Liver (tissue), 9 donors: Measurements from ENCODE around the gene RCOR1. TPM values are rescaled to one million over a fixed set of nuclear protein-coding genes. Genes with fewer than 3 reads are reported as not detected.

ENCODE experiments used
- DNase-seq: peaks from one replicate; pipeline ENCODE4 v3.0.0-alpha.2; 2017; ENCODE audit warnings: low spot score
- H3K27ac ChIP-seq, 2 donors: one replicate each; pipeline ENCODE4 v1.7.0; 2013; ENCODE audit warnings: inconsistent platforms in 2 of 2, low read length in 2 of 2, control low read depth in 1 of 2, low read depth in 1 of 2, mild to moderate bottlenecking in 1 of 2
- H3K27me3 ChIP-seq, 4 donors: one replicate each; pipeline versions ENCODE4 v1.6.1 to v1.7.0; 2013; ENCODE audit warnings: low read length in 3 of 4, inconsistent platforms in 1 of 4, mild to moderate bottlenecking in 1 of 4, moderate library complexity in 1 of 4; ENCODE audit not compliant: control insufficient read depth in 4 of 4, insufficient read depth in 4 of 4
- H3K36me3 ChIP-seq, 4 donors: one replicate each; pipeline versions ENCODE4 v1.6.1 to v1.7.0; 2013; ENCODE audit warnings: low read length in 3 of 4, mild to moderate bottlenecking in 3 of 4, low read depth in 1 of 4, moderate library complexity in 1 of 4; ENCODE audit not compliant: control insufficient read depth in 4 of 4, insufficient read depth in 3 of 4
- H3K4me1 ChIP-seq, 4 donors: one replicate each; pipeline versions ENCODE4 v1.6.1 to v1.7.0; 2013; ENCODE audit warnings: low read length in 3 of 4, mild to moderate bottlenecking in 3 of 4, moderate library complexity in 1 of 4; ENCODE audit not compliant: control insufficient read depth in 4 of 4, insufficient read depth in 4 of 4
- H3K4me3 ChIP-seq, 3 donors: one replicate each; pipeline versions ENCODE4 v1.6.1 to v1.7.0; 2013; ENCODE audit warnings: low read length in 3 of 3, control low read depth in 1 of 3, low read depth in 1 of 3, mild to moderate bottlenecking in 1 of 3
- H3K9ac ChIP-seq, 2 donors: one replicate each; pipeline ENCODE4 v1.7.0; 2013; ENCODE audit warnings: low read length in 2 of 2, mild to moderate bottlenecking in 2 of 2, moderate library complexity in 2 of 2, control low read depth in 1 of 2, low read depth in 1 of 2
- H3K9me3 ChIP-seq, 4 donors: one replicate each; pipeline versions ENCODE4 v1.6.1 to v1.7.0; 2013; ENCODE audit warnings: low read length in 3 of 4; ENCODE audit not compliant: control insufficient read depth in 4 of 4
- EGR1 ChIP-seq, 2 donors: IDR thresholded peaks; 2 replicates each; pipeline ENCODE4 v1.6.1; 2016 to 2018; ENCODE audit warnings: antibody characterized with exemption in 2 of 2, low read depth in 2 of 2
- FOXA1 ChIP-seq: IDR thresholded peaks from 2 replicates; pipeline ENCODE4 v1.6.1; 2016; ENCODE audit warnings: antibody characterized with exemption
- FOXA2 ChIP-seq: IDR thresholded peaks from 2 replicates; pipeline ENCODE4 v1.6.1; 2016; ENCODE audit warnings: antibody characterized with exemption
- GABPA ChIP-seq, 2 donors: IDR thresholded peaks in 1 of 2; conservative IDR thresholded peaks in 1 of 2; 2 replicates each; pipeline ENCODE4 v1.6.1; 2016; ENCODE audit warnings: antibody characterized with exemption in 2 of 2, mild to moderate bottlenecking in 1 of 2, moderate library complexity in 1 of 2
- HNF4A ChIP-seq, 2 donors: conservative IDR thresholded peaks; 2 replicates each; pipeline ENCODE4 v1.6.1; 2016; ENCODE audit warnings: antibody characterized with exemption in 2 of 2, mild to moderate bottlenecking in 2 of 2
- HNF4G ChIP-seq: IDR thresholded peaks from 2 replicates; pipeline ENCODE4 v1.6.1; 2016; ENCODE audit warnings: antibody characterized with exemption
- JUND ChIP-seq, 2 donors: IDR thresholded peaks; 2 replicates each; pipeline ENCODE4 v1.6.1; 2016; ENCODE audit warnings: antibody characterized with exemption in 2 of 2
- NR2F2 ChIP-seq: IDR thresholded peaks from 2 replicates; pipeline ENCODE4 v1.6.1; 2016; ENCODE audit warnings: antibody characterized with exemption
- RAD21 ChIP-seq, 2 donors: IDR thresholded peaks; 2 replicates each; pipeline ENCODE4 v1.6.1; 2016; ENCODE audit warnings: antibody characterized with exemption in 2 of 2, mild to moderate bottlenecking in 2 of 2
- RXRA ChIP-seq, 2 donors: IDR thresholded peaks; 2 replicates each; pipeline ENCODE4 v1.6.1; 2017 to 2018; ENCODE audit warnings: antibody characterized with exemption in 2 of 2, mild to moderate bottlenecking in 1 of 2
- TAF1 ChIP-seq: conservative IDR thresholded peaks from 2 replicates; pipeline ENCODE4 v1.6.1; 2016; ENCODE audit warnings: antibody characterized with exemption, mild to moderate bottlenecking
- YY1 ChIP-seq: IDR thresholded peaks from 2 replicates; pipeline ENCODE4 v1.6.1; 2016; ENCODE audit warnings: antibody characterized with exemption, mild to moderate bottlenecking
- WGBS: extraction: QIAGEN DNeasy Blood & Tissue Kit; methylation state at CpG from one replicate; pipeline ENCODE4 v1.1.7; 2013; 5-methylcytosine and 5-hydroxymethylcytosine counted together
- polyA plus RNA-seq, 2 donors: library from polyadenylated mRNA; stranded (reverse) in 1 of 2; unstranded in 1 of 2; fragments of 200-250 nt in 1 of 2; fragments of >200 nt in 1 of 2; fragmentation: Nextera tagmentation in 1 of 2; extraction: Ambion mirVana in 1 of 2; gene quantifications; one replicate each; pipeline versions ENCODE4 v1.2.1 to v1.2.3, GENCODE V29; 2013 to 2015
- total RNA-seq, 2 donors: library from RNA; depleted of rRNA; stranded (reverse); fragments of >200 nt; gene quantifications; one replicate each; pipeline ENCODE4 v1.2.3, GENCODE V29; 2014
- TF ChIP-seq, protein P1 (sequence below): IDR thresholded peaks from 2 replicates; pipeline ENCODE4 v1.6.1; 2016; ENCODE audit warnings: antibody characterized with exemption
- TF ChIP-seq, protein P2 (sequence below): IDR thresholded peaks from 2 replicates; pipeline ENCODE4 v1.6.1; 2016; ENCODE audit warnings: antibody characterized with exemption
- TF ChIP-seq, protein P3 (sequence below): IDR thresholded peaks from 2 replicates; pipeline ENCODE4 v1.6.1; 2016; ENCODE audit warnings: antibody characterized with exemption, mild to moderate bottlenecking
- TF ChIP-seq, protein P4 (sequence below): fragments of 150-350 bp; IDR thresholded peaks from 2 replicates; pipeline ENCODE4 v1.5.1; 2017; ENCODE audit warnings: improper control_type of control experiment, low read depth, low read length; ENCODE audit not compliant: missing input control
- TF ChIP-seq, protein P5 (sequence below): IDR thresholded peaks from 2 replicates; pipeline ENCODE4 v1.6.1; 2016; ENCODE audit warnings: antibody characterized with exemption
- donor health status: healthy.
- donor health status: healthy.
- donor health status: healthy.
- donor health status: healthy.
- donor health status: healthy.

RCOR1 gene
- total and polyA plus RNA-seq, 4 donors: 4.2 to 17.0 (median 5.7) TPM

DNA sequence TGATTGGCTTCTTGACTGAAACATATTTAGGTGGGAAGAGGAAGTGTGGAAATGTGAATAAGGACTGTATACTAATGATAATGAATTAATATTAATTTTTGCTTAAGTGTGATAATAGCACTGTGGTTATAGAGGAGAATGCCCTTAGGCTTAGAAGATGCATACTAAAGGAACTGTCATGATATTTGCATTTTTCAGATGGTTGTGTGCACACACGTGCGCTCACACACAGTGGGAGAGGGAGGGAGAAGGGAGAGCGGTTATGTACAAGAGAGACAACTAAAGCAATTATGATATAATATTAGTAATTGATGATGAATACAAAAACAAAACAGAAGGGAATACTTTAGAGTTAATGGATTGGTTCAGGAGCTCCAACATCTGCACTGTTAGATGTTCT is 54.2 kb downstream of the RCOR1 start (continued):
- TF ChIP-seq, protein P1, sequence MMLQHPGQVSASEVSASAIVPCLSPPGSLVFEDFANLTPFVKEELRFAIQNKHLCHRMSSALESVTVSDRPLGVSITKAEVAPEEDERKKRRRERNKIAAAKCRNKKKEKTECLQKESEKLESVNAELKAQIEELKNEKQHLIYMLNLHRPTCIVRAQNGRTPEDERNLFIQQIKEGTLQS: no peak
- TF ChIP-seq, protein P2, sequence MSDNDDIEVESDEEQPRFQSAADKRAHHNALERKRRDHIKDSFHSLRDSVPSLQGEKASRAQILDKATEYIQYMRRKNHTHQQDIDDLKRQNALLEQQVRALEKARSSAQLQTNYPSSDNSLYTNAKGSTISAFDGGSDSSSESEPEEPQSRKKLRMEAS: no peak
- no peak for TF ChIP-seq HNF4A (conservative IDR thresholded peaks at IDR 0.05)
- TF ChIP-seq GABPA (IDR thresholded peaks at IDR 0.05 in 1 of 2, conservative IDR thresholded peaks at IDR 0.05 in 1 of 2): no peak

DNA sequence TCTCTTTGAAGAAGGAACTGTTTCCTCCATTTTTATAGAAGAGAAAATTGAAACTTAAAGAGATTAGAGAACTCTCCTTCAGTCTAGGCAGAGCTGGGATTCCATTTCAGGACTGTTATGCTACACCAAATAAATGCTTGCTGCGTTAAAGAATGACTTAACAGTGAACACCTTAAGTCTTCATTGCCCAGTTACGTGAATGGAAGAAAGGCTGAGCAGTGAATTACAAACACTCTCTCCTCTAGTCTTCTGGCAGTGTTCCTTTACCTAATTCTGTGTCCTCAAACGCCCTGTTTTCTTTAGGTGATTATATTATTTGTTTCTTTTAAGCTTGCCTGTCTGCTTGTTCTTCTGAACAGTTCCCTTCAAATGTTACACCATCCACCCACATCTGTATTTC is 59.7 kb downstream of the RCOR1 start:
- TF ChIP-seq TAF1: no peak
- TF ChIP-seq, protein P3, sequence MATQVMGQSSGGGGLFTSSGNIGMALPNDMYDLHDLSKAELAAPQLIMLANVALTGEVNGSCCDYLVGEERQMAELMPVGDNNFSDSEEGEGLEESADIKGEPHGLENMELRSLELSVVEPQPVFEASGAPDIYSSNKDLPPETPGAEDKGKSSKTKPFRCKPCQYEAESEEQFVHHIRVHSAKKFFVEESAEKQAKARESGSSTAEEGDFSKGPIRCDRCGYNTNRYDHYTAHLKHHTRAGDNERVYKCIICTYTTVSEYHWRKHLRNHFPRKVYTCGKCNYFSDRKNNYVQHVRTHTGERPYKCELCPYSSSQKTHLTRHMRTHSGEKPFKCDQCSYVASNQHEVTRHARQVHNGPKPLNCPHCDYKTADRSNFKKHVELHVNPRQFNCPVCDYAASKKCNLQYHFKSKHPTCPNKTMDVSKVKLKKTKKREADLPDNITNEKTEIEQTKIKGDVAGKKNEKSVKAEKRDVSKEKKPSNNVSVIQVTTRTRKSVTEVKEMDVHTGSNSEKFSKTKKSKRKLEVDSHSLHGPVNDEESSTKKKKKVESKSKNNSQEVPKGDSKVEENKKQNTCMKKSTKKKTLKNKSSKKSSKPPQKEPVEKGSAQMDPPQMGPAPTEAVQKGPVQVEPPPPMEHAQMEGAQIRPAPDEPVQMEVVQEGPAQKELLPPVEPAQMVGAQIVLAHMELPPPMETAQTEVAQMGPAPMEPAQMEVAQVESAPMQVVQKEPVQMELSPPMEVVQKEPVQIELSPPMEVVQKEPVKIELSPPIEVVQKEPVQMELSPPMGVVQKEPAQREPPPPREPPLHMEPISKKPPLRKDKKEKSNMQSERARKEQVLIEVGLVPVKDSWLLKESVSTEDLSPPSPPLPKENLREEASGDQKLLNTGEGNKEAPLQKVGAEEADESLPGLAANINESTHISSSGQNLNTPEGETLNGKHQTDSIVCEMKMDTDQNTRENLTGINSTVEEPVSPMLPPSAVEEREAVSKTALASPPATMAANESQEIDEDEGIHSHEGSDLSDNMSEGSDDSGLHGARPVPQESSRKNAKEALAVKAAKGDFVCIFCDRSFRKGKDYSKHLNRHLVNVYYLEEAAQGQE: no peak
- no peak for TF ChIP-seq HNF4G
- TF ChIP-seq, protein P1: no peak
- no peak for TF ChIP-seq RXRA (IDR thresholded peaks at IDR 0.05)
- no peak for TF ChIP-seq JUND (IDR thresholded peaks at IDR 0.05)
- no peak for TF ChIP-seq NR2F2
- TF ChIP-seq EGR1 (IDR thresholded peaks at IDR 0.05; ENCODE audit: low read depth in 2 of 2): no peak
- no peak for TF ChIP-seq RAD21 (IDR thresholded peaks at IDR 0.05)
- no peak for TF ChIP-seq YY1
- TF ChIP-seq FOXA1: no peak
- TF ChIP-seq FOXA2: no peak
- TF ChIP-seq, protein P4, sequence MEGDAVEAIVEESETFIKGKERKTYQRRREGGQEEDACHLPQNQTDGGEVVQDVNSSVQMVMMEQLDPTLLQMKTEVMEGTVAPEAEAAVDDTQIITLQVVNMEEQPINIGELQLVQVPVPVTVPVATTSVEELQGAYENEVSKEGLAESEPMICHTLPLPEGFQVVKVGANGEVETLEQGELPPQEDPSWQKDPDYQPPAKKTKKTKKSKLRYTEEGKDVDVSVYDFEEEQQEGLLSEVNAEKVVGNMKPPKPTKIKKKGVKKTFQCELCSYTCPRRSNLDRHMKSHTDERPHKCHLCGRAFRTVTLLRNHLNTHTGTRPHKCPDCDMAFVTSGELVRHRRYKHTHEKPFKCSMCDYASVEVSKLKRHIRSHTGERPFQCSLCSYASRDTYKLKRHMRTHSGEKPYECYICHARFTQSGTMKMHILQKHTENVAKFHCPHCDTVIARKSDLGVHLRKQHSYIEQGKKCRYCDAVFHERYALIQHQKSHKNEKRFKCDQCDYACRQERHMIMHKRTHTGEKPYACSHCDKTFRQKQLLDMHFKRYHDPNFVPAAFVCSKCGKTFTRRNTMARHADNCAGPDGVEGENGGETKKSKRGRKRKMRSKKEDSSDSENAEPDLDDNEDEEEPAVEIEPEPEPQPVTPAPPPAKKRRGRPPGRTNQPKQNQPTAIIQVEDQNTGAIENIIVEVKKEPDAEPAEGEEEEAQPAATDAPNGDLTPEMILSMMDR: no peak
- TF ChIP-seq, protein P5, sequence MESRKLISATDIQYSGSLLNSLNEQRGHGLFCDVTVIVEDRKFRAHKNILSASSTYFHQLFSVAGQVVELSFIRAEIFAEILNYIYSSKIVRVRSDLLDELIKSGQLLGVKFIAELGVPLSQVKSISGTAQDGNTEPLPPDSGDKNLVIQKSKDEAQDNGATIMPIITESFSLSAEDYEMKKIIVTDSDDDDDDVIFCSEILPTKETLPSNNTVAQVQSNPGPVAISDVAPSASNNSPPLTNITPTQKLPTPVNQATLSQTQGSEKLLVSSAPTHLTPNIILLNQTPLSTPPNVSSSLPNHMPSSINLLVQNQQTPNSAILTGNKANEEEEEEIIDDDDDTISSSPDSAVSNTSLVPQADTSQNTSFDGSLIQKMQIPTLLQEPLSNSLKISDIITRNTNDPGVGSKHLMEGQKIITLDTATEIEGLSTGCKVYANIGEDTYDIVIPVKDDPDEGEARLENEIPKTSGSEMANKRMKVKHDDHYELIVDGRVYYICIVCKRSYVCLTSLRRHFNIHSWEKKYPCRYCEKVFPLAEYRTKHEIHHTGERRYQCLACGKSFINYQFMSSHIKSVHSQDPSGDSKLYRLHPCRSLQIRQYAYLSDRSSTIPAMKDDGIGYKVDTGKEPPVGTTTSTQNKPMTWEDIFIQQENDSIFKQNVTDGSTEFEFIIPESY: no peak
- TF ChIP-seq, protein P2: no peak
- no peak overlapping the region for H3K27ac ChIP-seq
- peaks cover 0 to 3% (median 0%) of the 10 kb centered on the region in 4 donors for H3K4me1 ChIP-seq
- no peak overlapping the region for H3K4me3 ChIP-seq
- H3K9ac ChIP-seq: no peak overlapping the region
- DNase-seq: no peak
- WGBS: 82% methylated on average over 3 of the region's 3 CpGs
- H3K36me3 ChIP-seq: no peaks in the 10 kb centered on the region
- H3K9me3 ChIP-seq: no peaks in the 10 kb centered on the region
- H3K27me3 ChIP-seq: no peaks in the 10 kb centered on the region
